NCI-H2227 (cell line): ENCODE results near the gene SOD3.

Source experiments
- DNase-seq: peaks from one replicate; lab custom pipeline; 2025; ENCODE audit not compliant: unreplicated experiment; lab: John Stamatoyannopoulos, UW

The SOD3 gene

GRCh38 chr4:24800325-24800895, 5.0 kb downstream of the SOD3 start:
- DNase-seq, result no peak

GRCh38 chr4:24801136-24801855, 5.9 kb downstream of the SOD3 start:
- no peak for DNase-seq

- no peak for DNase-seq
Measured at GRCh38 chr4:24802648-24803047, 7.3 kb downstream of the SOD3 start.

GRCh38 chr4:24805067-24805466, 9.7 kb downstream of the SOD3 start:
- no peak for DNase-seq

GRCh38 chr4:24805566-24805965, 10.2 kb downstream of the SOD3 start:
- DNase-seq, result no peak

- DNase-seq, result no peak
Measured at GRCh38 chr4:24806206-24806990, 11.0 kb downstream of the SOD3 start.

- no peak for DNase-seq
Measured at GRCh38 chr4:24807611-24808010, 12.2 kb downstream of the SOD3 start.

GRCh38 chr4:24808261-24808660, 12.9 kb downstream of the SOD3 start:
- no peak for DNase-seq

- DNase-seq, result no peak
Measured at GRCh38 chr4:24808955-24809354, 13.6 kb downstream of the SOD3 start.

- no peak for DNase-seq
Measured at GRCh38 chr4:24809376-24809775, 14.0 kb downstream of the SOD3 start.

- no peak for DNase-seq
Measured at GRCh38 chr4:24809815-24810405, 14.5 kb downstream of the SOD3 start.

GRCh38 chr4:24810871-24811631, 15.7 kb downstream of the SOD3 start:
- DNase-seq, result no peak

- DNase-seq, result no peak
Measured at GRCh38 chr4:24813732-24814131, 18.4 kb downstream of the SOD3 start.

- no peak for DNase-seq
Measured at GRCh38 chr4:24816797-24817196, 21.4 kb downstream of the SOD3 start.

- no peak for DNase-seq
Measured at GRCh38 chr4:24820541-24820940, 25.2 kb downstream of the SOD3 start.

- DNase-seq, result no peak
Measured at GRCh38 chr4:24824720-24825119, 29.3 kb downstream of the SOD3 start.

- DNase-seq, result no peak
Measured at GRCh38 chr4:24831637-24832036, 36.3 kb downstream of the SOD3 start.

GRCh38 chr4:24835696-24836095, 40.3 kb downstream of the SOD3 start:
- DNase-seq, result no peak

- no peak for DNase-seq
Measured at GRCh38 chr4:24836661-24837242, 41.4 kb downstream of the SOD3 start.

GRCh38 chr4:24837336-24837735, 42.0 kb downstream of the SOD3 start:
- no peak for DNase-seq

- DNase-seq, result no peak
Measured at GRCh38 chr4:24837781-24838180, 42.4 kb downstream of the SOD3 start.
